ENCODE results near the gene NEK6.

NEK6 gene

DNA sequence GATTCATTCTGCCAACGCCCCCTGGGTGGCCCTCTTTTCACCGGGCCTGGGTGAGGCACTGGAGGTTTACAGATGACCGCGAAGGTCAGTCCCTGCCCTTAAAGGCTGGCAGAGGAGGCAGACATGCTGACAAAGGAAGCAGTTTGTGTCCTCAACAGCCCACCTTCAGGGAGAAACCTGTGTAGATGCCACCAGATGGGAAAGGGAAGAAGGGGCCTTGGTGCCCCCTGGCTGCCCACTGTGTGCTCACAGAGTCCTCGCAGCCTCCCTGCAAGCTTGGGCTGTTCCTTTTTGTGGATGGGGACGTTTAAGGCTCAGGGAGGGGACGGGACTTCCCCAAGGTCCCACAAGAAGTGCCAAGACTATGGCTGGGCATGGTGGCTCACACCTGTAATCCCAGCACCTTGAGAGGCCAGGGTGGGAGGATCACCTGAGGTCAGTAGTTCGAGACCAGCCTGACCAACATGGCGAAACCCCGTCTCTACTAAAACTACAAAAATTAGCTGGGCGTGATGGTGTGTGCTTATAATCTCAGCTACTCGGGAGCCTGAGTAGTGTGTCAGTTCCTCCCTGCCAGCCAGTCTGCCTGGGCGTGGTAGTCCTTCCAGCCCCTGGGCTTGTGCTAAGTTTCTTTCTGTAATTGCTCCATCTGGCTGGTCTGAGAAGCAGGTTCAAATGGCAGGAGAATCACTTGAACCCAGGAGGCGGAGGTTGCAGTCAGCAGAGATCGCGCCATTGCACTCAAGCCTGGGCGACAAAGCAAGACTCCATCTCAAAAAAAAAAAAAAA lies 36.2 kb downstream of the NEK6 start:
- no peak for DNase-seq (ENCODE audit: low read depth in 3 of 3, low spot score in 1 of 3)

DNA sequence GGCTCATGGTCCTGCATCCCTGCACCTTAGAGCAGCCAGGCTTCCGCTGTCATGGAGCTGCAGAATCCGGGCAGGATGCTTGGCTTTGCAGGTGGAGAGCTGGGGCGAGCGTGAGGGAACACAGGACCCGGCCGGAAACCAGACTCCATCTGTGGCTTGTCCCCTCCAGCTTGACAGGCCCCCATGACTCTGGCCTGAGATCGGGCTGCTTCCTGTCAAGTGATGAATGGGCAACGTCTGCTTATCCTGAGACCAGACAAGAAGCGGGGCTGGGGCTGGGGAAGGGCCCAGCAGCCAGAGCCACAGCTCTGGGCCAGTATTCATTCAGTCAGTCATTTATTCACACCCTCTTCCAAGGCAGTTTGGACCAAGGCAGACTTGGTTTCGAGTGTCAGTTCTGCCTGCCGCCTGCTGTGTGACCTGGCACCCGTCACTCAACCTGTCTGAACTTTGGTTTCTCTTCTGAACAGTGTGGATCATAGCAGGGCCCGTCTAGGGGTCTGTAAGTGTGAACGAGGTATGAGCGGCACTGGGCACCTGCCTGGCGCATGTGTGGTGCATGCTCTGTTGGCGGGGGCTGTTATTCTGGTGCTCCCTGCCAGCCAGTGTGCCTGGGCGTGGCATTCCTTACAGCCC lies 37.5 kb downstream of the NEK6 start:
- no peak for DNase-seq (ENCODE audit: low read depth in 3 of 3, low spot score in 1 of 3)

DNA sequence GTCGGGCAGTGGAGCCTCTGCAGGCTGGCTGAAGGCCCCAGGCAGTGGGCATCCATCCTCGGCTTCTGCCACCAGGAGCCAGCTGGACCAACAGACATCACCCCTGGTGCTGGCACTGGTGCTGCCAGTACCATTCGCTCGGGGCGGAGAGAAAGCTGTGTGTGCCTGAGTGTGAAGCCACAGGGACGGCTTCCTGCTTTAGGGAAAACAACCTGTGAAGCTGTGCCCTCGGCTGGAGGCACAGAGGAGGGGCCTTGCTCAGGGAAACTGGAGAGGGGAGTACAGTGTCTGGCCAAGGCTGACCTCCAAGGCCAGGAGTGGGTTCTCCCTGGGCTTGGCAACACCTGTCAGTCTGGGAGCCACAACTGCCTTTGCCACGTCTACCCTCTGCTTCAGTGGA lies 38.3 kb downstream of the NEK6 start:
- DNase-seq (ENCODE audit: low read depth in 3 of 3, low spot score in 1 of 3) = no peak

DNA sequence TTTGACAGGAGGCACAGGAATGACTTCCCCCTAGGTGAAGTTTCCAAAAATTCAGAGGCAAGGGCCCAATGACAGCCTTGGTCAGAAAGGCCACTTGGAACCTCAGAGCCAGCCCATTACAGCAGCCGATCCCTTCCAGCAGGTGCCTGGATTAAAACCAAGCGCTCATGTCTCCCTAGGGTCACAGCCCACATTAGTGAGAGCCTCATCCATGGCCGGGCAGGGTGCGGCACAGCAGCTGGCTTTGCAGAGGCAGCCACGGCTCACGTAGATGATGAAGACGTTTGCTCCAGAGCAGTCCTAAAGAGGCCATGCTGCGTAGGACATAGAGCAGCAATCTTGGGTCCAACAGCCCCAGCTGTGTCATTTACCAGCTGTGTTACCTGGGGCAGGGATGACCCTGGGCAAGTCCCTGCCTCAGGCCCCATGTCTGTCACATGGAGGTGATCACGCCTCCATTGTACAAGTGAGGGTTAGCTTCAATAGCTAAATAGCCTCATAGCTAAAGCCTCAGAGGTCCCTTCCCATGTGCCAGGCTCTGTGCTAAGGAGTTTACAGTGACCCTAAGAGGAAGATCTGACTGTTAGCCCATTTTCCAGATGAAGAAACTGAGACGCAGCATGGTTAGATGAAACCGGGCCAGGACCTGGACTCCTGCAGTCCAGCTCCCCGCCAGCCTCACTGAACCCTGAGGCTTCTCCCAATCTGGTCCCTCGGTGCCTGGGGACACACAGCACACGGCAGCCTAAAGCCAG lies 39.2 kb downstream of the NEK6 start:
- DNase-seq (ENCODE audit: low read depth in 3 of 3, low spot score in 1 of 3) = no peak

DNA sequence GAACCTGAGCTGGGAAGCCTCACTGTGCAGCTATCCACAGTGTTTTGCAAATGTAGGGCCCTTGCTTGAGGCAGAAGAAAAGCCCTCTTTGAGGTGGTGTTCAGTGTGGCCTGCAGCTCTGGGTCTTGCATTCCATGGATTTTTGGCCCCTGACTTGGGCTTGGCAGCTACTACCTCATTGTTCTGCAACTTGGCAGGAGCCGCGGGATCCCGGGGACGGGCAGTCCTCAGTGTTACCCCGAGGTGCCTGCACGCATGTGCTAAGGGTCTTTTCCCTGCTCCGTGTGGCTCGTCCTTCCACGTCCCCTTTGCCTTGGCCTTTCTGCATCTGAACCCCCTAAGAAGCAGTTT lies 39.8 kb downstream of the NEK6 start:
- DNase-seq (ENCODE audit: low read depth in 3 of 3, low spot score in 1 of 3) = no peak

DNA sequence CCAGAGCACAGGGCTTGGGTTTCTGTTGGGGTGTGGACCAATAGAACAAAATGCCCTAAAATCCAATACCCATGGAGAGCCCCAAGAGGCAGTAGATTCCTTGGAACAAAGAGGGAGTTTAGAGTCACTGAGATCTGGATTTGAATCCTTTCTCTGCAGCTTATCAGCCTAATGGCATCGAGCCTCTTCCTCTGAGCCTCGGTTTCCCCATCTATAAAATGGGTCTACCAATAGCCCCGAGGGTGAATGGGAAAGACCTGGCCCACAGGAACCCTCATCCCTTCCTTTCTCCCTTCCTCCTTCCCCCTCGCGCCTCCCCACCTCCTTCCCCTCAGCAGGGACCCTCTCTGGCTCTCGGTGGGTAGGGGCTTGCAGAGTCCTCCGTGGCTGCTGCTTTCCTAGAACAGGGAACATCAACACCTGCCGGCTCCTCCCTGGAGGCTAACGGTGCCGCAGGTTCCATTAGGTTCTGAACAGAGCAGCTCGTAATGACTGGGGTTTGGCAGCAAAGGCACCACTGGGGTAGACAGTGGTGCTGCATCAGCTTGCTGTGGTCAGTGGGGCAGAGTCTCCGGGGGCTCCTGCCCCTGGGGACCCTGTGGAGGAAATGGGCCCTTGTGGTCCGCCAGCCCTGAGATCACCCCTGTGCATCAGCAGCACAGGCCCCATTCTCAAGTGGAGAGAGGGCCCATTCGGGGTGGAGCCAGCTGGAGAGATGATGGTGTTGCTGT lies 40.3 kb downstream of the NEK6 start:
- DNase-seq (ENCODE audit: low read depth in 3 of 3, low spot score in 1 of 3) = no peak

DNA sequence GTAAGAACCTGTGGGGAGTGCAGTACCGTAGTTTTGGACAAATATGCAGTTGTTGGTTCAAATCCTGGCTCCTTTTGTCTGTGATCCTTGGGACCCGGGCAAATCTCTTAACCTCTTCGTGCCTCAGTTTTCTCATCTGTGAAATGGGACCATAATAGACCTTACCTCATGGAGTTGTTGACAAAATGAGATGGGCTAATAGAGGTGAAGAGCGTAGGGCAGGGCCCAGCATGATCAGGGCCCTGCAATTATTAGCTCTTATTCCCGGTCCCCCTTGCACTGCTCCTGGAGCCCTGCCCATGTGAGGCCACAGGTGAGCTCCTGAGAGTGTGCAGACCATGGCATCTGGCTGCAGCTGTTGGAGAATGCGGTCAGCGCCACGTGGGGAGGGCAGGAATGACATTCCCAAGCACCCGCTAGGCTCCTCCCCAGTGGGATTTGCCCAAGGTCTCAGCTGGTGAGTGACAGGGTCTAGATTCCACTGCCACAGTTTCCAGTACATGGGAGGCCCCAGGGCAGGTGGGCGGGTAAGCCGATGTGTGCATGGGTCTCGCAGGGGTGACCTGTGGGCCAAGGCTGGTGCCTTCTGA lies 41.0 kb downstream of the NEK6 start:
- no peak for DNase-seq (ENCODE audit: low read depth in 3 of 3, low spot score in 1 of 3)

DNA sequence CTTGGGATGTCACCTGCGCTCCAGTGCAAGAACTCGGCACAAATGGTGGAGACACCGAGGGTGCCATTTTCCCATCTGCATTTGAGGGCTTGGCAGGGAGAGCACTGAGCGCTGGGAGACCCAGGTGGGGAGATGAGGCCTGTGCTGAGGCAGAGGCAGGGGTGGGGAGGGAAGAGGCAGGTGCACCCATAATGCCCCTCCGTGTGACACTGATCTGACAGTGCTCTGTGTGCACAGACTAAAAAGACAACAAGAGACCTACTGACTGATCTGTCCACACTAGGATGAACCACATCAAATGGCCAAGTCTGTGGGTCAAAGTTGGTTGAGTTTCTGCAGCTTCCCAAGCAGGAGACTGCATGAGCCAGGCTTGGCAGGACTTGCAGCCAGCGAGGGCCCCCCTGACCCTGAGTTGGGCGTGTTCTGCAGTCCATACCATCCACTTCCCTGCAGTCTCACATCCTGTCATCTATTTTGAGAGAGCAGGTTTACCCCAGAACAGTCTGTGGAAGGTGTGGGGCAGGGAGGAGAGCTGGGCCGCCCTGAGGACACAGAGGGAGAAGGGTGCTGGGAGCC lies 41.9 kb downstream of the NEK6 start:
- no peak for DNase-seq (ENCODE audit: low read depth in 3 of 3, low spot score in 1 of 3)

DNA sequence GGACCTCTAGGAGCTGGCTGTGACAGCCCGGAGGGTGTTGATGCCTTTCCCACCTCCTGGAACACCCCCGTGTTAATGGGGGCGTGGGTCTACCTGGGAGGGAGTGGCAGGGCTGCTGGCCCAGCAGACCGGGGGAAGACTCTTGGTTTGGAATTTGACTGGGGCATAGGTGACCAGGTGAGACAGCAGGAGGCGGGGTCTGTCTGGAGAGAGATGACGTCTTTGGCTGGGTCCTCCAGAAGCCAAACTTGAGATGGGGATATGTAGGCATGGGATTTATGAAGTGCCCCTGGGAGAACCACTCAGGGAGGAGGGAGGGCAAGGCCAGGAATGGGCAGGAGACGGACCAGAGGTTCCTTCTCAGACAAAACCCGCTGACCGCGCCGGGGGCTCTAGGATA lies 42.6 kb downstream of the NEK6 start:
- DNase-seq (ENCODE audit: low read depth in 3 of 3, low spot score in 1 of 3) = no peak

DNA sequence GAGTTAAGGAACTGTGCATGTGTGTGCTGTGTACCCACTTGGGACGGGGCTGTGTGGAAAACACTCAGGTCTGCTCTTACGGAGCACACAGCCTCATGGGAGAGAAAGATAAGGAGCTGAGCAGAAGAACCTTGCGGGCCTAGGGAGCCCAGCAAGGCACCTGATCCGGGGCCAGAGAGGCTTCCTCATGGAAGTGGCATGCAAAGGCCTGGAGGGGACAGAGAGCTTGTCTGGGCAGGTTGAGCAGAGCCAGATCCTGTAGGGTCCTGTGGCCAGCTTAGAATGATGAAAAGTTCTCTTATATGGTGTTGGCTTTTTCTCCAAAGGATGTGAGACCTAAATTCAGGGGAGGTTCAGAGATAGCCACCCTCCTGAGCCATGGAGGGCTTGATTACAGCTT lies 45.2 kb downstream of the NEK6 start:
- no peak for DNase-seq (ENCODE audit: low read depth in 3 of 3, low spot score in 1 of 3)

DNA sequence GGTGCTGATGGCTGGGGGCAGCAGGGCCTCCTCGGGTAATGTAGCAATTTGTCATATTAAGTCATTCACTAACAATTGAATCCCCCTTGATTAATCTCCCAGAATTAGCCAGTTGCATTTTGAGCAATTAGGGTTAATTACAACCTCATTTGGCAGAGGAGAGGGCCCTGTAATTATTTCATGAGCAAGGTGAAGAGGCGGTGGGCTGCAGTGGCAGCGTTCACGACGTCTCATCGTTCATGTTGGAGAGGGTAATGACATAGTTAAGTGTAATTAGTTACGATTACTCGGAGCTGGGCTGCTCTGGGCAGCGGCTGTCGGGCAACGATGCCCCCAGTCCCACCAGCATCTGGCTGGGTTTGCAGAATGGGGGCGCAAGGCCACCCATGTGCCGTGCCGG lies 46.0 kb downstream of the NEK6 start:
- DNase-seq (ENCODE audit: low read depth in 3 of 3, low spot score in 1 of 3) = no peak

DNA sequence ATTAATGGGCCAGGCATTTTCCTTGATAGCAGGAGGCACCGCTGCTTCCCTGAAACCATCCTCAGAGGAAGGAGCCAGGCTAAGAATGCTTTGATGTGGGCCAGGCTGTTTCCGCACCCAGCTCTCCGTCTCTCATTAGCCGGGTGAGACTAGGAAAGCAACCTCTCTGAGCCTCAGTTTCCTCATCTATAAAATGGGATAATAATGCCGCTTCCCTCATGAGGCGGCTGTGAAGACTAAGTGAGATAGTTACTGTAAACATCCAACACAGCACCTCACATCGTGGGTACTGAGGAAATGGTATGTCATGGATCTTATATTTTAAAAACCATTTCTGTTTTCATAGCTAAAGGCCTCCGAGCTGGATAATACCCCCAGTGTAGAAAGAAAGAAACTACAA lies 46.5 kb downstream of the NEK6 start:
- no peak for DNase-seq (ENCODE audit: low read depth in 3 of 3, low spot score in 1 of 3)

DNA sequence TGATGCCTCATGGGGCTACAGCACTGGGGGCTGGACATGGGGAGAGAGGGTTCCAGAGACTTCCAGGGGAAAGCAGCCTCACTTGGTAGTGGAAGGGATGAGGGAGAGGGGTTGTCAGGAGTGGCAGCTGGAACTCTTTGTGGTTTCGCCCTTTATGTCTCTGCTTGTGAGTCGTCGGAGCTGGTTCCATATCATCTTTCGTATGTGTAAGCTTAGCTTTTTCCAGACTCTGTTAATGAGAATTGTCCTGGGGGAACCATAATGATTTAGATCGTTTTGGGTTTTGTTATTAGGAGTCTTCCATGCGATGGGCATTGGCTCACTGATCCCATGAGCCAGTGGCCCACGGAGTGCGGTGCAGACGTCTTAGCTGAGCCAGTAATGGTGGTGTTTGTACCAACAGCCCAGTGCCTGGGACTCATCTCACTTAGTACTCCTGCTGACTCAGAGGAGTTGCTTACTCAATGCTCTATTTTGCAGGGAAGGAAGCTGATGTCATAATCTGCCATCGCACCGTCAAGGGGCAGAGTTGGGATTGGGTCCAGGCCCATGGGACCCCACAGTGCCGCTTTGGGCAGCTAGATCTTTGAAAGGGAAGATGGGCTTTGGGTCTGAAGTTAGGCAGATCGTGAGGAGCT lies 48.5 kb downstream of the NEK6 start:
- DNase-seq (ENCODE audit: low read depth in 3 of 3, low spot score in 1 of 3) = no peak

DNA sequence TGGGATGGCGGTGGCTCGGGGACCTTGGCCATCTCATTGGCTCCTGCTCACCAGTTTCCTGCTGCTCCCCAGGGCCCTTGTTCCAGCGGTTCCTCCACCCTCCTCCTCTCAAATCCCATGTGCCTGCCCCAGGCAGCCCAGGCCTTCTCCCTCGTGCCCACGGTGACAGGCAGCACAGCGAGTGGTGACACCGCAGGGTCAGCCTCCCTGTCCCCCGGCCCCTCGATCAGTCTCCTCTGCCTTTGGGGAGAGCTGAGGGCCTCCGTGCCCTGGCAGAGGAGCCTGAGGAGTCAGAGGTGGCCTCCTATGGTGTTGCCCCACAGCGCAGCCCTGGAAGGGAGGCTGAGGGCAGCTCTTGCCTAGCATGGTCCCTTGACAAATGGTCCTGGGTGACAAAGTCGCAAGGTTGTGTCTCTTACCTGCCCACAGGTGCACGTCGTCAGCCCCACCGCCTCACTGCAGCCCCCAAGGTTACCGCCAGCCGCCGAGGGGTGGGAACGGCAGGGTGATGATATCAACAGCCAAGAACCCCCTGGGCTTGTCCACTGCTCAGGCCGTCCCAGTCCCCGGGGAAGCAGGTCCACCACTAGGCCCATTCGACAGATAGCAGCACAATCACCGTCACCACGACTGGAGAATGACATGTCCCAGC lies 49.8 kb downstream of the NEK6 start:
- DNase-seq (ENCODE audit: low read depth in 3 of 3, low spot score in 1 of 3) = no peak

DNA sequence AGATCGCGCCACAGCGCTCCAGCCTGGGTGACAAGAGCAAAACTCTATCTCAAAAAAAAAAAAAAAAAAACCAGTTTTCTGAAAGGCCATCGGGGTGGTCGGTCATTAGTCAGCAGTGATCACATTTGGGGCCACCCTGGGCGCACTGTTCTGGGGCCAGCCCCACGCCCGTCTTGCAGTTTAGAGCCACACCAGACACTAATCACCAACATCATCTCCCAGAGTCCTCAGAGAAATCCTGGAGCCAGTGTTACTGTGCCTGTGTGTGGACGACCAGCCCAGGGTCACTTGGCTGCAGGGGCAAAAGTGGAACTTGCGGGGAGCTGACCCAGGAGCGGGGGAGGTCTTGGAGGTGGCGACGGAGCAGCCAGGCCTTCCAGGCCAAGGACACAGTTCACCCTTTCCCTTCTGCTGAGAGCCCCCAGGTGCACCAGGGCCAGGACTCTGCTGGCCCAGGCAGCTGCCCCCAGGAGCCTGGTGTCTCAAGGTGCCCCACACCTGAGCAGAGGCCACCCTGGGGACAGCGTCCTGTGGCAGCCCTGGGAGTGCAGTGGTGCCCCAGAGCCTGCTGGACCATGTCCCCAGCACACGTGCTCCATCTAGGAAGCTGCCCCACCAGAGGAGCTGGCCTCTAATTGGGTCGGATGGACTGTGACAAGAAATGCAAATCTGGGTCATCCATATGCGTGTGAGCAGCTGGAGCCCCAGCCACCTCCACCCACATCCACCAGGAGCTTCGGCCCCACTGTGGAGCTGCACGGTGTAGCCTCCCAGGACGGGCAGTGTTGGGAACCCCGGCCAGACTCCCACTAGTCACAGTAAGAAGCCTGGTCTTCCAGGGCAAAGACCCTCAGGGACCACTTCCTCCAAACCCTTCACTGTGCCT lies 51.1 kb downstream of the NEK6 start:
- DNase-seq (ENCODE audit: low read depth in 3 of 3, low spot score in 1 of 3) = no peak

DNA sequence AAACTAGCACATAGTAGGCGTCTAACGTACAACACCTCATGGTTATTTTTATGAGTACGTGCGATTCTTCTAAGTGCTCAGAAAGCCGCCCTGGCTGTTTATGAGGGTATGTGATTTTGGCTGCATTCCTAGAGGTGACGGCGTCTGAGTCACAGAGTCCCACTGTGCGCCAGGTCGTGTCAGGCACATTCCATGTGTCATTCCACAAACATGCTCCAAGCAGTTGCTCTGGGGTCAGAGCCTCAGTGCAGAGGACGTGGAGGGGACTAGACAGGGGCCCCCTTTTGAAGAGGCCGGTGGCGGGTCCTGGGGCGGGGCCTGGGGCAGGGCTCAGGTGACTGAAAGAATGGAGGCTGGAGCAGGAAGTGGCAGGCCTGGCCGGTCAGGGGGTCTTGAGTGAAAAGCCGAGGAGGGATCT lies 51.9 kb downstream of the NEK6 start:
- no peak for DNase-seq (ENCODE audit: low read depth in 3 of 3, low spot score in 1 of 3)

DNA sequence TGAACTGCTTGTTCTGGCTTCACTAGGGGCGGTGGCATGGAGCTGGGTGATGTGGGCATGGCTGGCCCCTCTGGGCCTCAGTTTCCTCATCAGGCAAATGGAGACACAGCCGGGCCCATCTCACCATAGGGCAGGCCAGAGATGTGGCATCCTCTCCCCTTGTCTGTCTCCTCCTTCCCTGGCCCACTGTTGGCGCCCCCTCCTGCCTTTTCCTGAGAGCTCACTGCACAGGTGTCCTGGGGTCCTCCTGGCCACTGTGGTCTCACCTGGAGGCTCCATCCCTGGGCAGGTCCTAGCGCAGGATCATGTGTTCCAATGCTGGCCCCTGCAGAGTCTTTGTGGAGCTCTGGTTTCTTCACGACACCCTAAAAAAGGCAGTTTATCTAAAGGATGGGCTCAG lies 53.5 kb downstream of the NEK6 start:
- DNase-seq (ENCODE audit: low read depth in 3 of 3, low spot score in 1 of 3) = no peak

DNA sequence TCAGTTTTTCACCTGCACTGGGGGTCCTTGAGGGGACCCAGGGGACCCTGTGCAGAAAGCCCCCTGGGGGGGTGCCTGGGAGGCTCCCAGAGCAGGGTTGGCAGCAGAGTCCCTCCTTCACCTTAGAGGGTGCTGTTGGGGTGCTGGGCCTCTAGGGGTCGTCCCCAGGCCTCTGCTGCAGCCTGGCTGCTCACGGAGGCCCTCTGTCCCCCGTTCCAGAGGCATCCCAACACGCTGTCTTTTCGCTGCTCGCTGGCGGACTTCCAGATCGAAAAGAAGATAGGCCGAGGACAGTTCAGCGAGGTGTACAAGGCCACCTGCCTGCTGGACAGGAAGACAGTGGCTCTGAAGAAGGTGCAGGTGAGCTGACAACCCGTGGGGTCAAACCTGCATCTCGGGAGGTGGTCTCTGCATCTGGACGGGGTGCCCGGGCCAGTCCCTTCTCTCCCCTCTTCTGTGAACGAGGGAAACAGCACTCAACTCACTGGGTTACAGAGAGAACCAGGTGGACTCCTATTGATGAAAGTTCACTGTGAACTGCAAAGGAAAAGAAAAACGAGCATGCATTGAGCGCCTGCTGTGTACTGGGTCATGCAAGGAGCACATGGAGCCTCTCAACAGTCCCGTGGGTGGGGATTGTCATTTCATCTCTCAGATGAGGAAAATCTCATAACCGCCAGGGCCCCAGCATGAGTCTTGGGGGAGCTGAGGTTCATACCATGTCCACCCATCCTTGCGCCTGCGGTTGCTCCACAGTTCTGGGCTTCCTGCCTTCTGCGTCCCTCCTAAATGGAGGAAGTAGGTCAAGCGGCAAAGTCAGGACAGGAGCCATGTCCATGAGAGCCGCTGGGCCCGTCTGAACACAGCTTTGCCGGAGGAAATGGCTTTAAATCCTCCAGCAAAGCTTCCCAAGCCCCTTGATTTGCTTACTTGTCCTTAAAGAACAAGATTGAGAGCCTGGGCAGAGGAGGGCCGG lies 54.8 kb downstream of the NEK6 start:
- DNase-seq (ENCODE audit: low read depth in 3 of 3, low spot score in 1 of 3) = no peak

All from stimulated activated CD4-positive, alpha-beta T cell treated with anti-CD3 and anti-CD28 coated beads, TNF-alpha, amount 100 ng/mL, for 1 hour (primary cell).